Epidermal melanocyte (primary cell): ENCODE measurements around the gene TDRD7.
A peak's percentile ranks its signal among the peaks of the same experiment; 100 is the strongest.

Experiments used
- DNase-seq: peaks from one replicate; pipeline ENCODE4 v3.0.0; 2011; ENCODE audit warnings: low spot score; ENCODE audit not compliant: insufficient read length

Gene TDRD7

GRCh38 chr9:97411789-97412625 lies at the start of gene TDRD7:
Gene TDRD7 (plus strand): TSS chr9:97412096. CDS start chr9:97428466, 16,370 bp downstream.
- peak; percentile 81 for DNase-seq

GRCh38 chr9:97362777-97363545 lies 48.9 kb upstream of the TDRD7 start:
- no peak for DNase-seq

DNA sequence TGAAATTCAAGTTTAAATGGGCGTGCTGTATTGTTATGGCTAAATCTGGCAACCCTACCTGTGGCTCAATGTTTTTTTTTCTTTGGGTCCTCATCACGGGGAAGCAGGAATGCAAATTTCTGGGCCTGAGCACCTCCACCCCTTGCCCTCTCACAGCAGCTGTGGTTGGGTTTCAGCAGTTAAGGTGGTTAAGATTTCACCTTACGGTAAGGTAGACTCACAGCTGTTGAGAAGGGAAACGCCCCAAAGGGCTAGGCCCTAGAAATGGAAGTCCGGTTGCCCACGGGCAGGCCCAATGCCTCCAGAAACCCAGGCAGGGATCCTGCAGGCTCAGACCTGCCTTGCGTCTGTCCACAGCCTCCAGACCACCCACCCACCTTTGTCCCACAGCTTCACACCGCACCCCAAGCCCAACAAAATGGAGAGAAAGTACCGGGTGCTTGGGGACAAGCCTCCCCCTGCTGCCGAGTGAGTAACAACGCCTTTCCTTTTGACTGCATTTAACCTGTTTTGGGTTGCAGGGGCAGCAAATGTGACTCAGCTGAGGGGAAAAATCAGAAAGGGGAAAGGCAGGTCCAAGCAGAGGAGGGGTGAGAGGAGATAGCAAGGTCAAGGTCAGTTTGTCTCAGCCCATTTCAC lies 48.1 kb upstream of the TDRD7 start:
- DNase-seq, result no peak

DNA sequence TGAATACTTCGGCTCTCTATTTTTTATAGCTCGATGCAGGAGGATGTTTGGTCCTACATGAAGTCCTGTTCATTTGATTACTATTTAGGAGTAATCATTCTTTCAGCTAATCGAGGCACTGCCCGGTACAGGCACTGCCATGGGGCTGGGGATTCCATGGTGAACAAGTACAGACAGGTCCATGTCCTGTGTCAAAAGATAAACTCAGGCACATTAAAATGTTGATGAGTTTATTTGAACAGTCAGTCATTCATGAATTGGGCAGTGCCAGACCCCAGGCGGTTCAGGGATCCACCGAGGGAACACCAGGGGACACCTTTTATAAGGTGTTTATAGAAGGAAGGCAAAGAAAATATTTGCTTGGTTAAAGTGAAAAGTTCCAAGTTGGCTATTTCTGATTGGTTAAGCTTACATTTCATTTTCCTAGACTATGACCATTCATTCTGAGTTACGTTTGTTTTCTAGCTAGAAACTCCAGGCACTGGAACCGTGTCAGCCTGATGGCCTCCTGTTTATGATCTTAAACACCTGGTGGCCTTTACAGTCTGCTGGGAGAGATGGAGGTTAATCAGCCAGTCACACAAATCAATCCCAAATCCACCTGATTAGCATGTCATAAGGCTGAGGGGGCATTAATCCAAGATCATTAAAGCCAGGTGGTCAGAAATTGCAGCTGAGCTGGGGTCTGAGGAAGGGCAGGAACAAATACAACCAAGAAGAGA lies 47.0 kb upstream of the TDRD7 start:
- DNase-seq, result no peak

DNA sequence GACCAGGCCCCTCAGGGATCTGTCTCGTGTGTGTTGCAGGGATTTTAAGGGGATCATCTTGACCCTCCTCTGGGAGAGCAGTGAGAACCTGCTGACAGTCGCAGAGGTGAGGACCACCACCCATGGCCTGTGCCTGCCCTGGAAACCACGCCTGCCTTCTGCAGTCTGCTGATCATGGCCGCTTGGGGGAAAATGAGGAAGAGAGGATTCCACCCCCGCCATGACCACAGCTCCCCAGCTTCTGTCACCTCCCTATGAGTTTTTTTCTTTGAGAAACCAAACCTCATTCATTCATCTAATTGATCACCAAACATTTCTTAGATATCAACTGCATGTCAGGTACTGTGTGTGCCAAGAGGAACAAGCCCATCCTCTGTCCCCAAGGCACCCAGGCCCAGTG lies 46.3 kb upstream of the TDRD7 start:
- no peak for DNase-seq

DNA sequence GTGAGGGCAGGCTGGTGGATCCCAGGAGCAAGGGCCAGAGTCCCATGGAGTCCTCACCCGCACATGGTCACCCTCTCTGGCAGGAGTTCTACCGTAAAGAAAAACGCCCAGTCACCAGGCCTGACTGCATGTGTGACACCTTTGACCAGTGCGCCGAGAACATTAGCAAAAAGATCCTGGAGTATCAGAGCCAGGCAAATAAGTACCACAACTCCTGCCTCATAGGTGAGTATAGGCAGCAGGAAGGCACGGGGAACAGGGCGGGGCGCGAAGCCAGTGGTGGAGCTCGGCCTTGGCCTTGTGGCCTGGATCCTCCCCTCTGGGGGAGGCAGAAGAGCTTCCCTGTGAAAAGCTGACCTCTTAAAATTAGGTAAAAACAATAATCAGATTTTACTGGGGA lies 45.4 kb upstream of the TDRD7 start:
- no peak for DNase-seq

- DNase-seq, result no peak
Observed at GRCh38 chr9:97366889-97367288, 45.0 kb upstream of the TDRD7 start.

DNA sequence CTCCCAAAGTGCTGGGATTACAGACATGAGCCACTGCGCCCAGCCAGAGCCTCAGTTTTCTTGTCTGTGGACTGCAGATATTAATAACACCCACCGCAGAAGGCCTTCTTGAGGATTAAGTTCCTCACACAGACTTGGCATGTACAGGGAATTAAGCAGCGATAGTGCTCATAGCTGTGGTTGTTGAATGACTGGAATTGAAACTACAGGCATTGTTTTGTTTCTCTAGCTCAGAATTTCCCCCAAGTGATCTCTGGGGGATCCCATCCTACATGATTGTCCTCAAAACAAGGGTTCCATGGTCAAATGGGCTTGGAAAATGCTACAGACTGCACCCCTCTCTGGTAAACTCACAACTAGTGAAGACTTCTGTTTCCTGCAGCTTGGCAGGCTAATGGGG lies 44.2 kb upstream of the TDRD7 start:
- no peak for DNase-seq

GRCh38 chr9:97368964-97369363 lies 42.9 kb upstream of the TDRD7 start:
- no peak for DNase-seq

DNA sequence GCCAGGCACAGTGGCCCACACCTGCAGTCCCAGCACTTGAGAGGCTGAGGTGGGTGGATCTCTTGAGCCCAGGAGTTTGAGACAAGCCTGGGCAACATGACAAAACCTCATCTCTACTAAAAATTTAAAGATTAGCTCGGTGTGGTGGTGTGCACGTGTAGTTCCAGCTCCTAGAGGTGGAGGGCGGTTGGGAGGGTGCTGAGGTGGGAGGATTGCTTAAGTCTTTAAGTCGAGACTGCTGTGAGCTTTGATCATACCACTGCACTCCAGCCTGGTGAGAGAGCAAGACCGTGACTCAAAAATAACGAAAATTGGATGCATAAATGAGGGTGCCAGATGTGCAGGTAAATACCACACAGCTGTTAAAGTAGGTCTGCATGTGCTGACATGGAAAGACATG lies 39.3 kb upstream of the TDRD7 start:
- DNase-seq, result no peak

DNA sequence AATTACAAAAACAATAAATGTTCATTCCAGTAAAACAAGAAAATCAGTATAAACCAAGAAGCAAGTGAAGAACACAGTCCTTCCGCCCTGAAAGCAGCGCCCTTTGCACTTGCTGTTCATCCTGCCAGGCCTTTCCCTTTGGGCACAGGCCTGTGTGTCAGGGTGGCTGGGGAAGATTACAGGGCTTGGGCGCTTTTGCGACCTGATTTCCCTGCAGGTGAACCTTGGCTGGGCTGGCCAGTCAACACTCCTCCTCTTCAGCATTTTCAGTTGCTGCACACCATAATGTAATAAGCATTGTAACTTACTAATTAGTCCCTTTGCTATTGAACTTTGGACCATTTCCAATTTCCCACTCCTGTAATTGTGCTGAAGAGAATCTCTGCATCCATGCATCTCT lies 38.6 kb upstream of the TDRD7 start:
- DNase-seq, result no peak

DNA sequence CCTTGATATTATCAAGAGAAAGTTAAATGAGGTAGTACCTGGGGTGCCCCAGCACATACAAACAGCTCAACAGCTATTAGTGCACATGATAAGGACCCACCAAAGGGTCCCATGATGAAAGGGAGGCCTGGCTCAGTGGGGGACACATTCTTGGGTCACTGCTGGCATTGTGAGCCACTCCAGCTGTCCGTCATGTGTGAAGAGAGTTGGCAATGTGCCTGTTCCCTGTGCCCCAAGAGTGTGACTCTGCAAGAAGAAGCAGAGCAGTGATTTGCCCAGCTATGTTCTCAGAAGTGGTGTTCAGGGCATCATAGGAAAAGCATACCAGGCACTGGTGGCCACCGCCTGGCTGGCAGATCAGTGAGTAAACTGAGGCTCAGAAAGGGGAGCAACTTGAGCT lies 37.1 kb upstream of the TDRD7 start:
- DNase-seq, result no peak

GRCh38 chr9:97376902-97377301 lies 35.0 kb upstream of the TDRD7 start:
- DNase-seq, result no peak

GRCh38 chr9:97382099-97382718 lies 29.7 kb upstream of the TDRD7 start:
- DNase-seq, result no peak

DNA sequence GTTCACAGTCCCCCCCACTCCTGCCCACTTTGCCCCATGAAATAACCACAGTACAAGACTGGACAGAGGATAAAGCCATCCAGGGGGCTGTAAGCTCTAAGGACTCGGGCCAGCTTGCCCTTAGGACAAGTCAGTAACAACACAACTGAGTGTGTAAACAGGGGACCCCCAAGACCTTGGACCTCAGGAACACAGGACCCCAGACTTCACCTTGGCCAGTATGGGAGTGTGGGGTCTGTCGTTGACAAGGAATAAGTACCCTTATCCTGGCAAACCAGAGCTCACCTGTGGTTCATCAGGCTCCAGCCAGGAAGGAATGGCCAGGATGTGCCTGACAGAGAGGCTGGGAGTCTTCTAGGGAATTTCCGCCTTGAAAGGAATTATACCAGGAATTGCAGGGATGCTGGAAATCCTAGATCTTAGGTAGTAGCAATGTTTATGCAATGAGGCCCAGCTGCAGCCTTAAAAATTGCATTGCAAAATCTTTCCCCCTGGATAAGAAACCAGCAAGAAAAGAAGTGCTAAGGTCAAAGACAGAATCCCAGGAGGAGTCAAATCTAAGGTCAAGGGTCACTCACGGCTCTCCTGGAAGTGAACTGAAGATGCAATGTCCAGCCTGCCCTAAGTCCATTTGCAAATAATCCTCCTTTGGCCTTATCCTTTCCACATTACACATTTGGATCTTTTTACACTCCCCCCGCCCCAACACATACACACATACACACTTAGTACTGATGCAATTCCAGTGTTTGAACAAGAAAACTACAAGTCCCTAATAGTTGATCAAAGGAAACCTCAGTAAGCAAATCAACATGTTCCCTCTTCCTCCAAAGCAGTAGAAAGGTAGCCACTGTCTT lies 27.3 kb upstream of the TDRD7 start:
- no peak for DNase-seq

GRCh38 chr9:97385626-97386264 lies 26.2 kb upstream of the TDRD7 start:
- no peak for DNase-seq

- DNase-seq, result no peak
Observed at GRCh38 chr9:97386265-97386633, 25.6 kb upstream of the TDRD7 start.

GRCh38 chr9:97386733-97387503 lies 25.0 kb upstream of the TDRD7 start:
- DNase-seq, result peak; percentile 68

DNA sequence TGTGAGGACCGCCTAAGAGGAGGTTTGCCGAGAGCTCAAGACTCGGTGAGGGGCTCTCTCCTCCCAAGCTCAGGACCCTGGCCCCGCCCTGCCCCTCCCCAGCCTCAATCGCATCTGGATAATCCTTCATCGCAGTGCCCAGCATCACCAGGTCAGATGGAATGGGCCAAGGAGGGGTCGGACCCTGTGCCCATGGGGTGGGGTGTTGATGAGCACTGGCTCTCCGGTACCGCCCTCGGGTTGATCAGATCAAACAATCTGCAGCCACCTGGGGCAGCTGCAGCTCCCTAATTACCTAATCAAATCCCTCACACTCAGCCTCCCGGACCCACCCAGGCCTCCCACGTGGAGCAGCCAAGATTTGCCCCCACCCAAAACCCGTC lies 24.4 kb upstream of the TDRD7 start:
- DNase-seq, result no peak
